T-helper 22 cell (primary cell): Measurements from ENCODE around the gene TGM3.

Source experiments
- DNase-seq: peaks from one replicate; pipeline ENCODE4 v3.0.0-alpha.2; 2020; ENCODE audit warnings: low read depth

Gene TGM3

GRCh38 chr20:2379511-2380229 lies 83.9 kb downstream of the TGM3 start:
- peak; percentile 10 for DNase-seq

- no peak for DNase-seq
These were observed 84.8 kb downstream of the TGM3 start, which contains the start of gene TGM6 for GRCh38 chr20:2380601-2381000. TSS of gene TGM6 (plus strand) at chr20:2380901. CDS start at chr20:2380969, 68 bp downstream.

- no peak for DNase-seq
These were observed 85.5 kb downstream of the TGM3 start for GRCh38 chr20:2381303-2381702.

GRCh38 chr20:2382833-2383232 lies 87.0 kb downstream of the TGM3 start:
- DNase-seq = no peak

- no peak for DNase-seq
These were observed 89.2 kb downstream of the TGM3 start for GRCh38 chr20:2385026-2385425.

GRCh38 chr20:2385496-2385895 lies 89.7 kb downstream of the TGM3 start:
- no peak for DNase-seq

- no peak for DNase-seq
These were observed 90.8 kb downstream of the TGM3 start for GRCh38 chr20:2386516-2387179.

- DNase-seq = no peak
These were observed 91.4 kb downstream of the TGM3 start for GRCh38 chr20:2387180-2387577.

- no peak for DNase-seq
These were observed 91.8 kb downstream of the TGM3 start for GRCh38 chr20:2387580-2387979.
